Activated CD4-positive, alpha-beta T cell treated with anti-CD3 and anti-CD28 coated beads, Interleukin-2, amount 50 U/mL, for 1 hour (primary cell): Measurements from ENCODE around the gene MUSK.
"Not testable (repeated sequence)": the region's sequence is repeated elsewhere in the genome, so short reads cannot be mapped to it uniquely, and the experiment has no call there.

Experiments used
- DNase-seq: peaks from one replicate; pipeline ENCODE4 v3.0.0-alpha.2; 2020

MUSK gene

DNA sequence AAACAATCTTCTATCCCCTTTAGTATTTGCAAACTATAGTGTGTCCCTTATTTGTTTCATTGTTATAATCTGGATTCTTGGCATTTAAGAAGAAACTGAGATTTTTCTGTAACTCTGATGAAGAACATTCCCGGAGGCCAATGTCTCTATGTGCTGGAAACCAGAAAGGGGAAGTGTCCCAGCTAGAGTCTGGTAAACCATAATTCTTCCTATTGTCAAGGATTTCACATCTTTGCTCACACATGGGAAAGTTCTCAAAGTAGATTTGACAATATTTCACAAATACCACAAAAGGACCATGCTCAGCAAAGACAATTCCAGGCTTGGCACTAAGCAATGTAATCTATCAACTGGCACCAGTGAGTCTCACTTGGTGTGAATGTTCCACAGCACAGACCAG, 146.8 kb downstream of the MUSK start:
- DNase-seq = no peak

GRCh38 chr9:110820381-110820780, 151.8 kb downstream of the MUSK start:
- DNase-seq = no peak

DNA sequence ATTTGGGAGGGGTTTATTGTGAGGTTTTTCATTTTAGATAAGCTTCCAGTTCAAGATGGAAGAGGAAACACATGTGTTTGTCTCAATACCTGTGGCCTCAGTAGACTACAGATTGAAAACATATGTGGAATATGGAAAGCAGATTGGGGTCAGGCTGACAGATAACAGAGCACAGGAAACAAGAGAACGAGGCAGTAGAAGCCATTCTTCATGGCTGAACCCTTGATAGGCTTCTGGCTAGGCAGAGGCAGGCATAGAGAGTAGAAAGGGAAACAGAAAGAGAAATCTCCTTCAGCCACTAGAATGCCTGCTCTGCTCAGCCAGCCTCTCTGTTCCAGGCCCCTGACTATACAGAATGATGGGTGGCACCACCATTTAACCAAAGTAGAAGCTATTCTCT, 152.5 kb downstream of the MUSK start:
- no peak for DNase-seq

DNA sequence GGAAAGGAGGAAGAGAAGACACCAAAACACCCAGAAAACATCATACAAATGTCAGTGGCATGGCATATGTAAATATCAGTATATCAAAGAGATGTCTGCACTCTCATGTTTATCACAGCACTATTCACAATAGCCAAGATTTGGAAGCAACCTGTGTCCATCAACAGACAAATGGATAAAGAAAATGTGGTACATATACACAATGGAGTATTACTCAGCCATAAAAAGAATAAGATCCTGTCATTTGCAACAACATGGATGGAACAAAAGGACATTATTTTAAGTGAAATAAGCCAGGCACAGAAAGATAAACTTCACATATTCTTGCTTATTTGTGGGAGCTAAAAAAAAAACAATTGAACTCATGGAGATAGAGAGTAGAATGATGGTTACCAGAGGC, 156.5 kb downstream of the MUSK start:
- not testable (repeated sequence) for DNase-seq

GRCh38 chr9:110825950-110826349, 157.4 kb downstream of the MUSK start:
- no peak for DNase-seq

- not testable (repeated sequence) for DNase-seq
Measured at GRCh38 chr9:110826400-110826799, 157.8 kb downstream of the MUSK start.

GRCh38 chr9:110828264-110828663, 159.7 kb downstream of the MUSK start:
- DNase-seq = no peak

- DNase-seq = no peak
Measured at GRCh38 chr9:110830495-110830894, 161.9 kb downstream of the MUSK start.

GRCh38 chr9:110832926-110833325, 164.3 kb downstream of the MUSK start:
- DNase-seq = no peak

GRCh38 chr9:110835404-110835803, 166.8 kb downstream of the MUSK start:
- no peak for DNase-seq

DNA sequence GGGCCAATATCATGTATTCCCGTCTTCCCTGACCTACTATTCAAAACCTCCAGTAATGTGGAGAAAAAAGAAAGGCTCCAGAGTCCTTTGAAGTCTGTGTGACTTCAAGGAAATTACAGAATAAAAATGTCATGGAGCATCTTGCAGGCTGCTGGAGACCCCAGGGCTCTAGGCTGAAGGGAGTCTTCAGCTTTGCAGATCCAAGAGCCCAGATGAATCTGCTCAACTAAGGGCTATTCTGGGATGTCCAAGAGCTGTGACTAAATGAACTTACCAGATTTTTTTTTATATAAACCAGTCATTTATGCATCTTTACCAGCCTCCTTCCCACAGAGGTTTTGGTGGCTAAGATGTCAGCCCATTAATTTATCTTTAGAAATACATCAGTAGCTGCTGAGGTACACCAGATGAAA, 167.3 kb downstream of the MUSK start:
- DNase-seq = no peak

GRCh38 chr9:110837401-110838005, 168.9 kb downstream of the MUSK start:
- no peak for DNase-seq

DNA sequence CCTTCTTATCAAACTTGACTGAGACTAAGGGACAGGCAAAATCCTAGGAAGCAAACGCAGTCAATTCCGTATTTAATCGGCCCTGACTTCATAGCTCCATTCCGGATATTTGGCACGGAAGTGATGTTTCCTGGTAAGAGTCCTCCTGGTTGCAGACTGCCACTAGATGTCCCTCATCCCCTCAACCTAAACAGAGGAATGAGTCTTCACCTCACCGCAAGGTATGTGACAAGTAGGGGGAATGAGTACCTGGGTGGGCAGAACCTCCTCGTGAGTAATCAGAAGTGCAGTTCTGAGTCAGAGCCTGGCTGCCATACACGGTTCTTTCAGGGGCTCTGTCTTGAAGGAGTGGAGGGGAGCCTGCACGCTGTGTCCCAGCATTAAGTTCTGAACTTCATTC, 173.6 kb downstream of the MUSK start:
- no peak for DNase-seq

DNA sequence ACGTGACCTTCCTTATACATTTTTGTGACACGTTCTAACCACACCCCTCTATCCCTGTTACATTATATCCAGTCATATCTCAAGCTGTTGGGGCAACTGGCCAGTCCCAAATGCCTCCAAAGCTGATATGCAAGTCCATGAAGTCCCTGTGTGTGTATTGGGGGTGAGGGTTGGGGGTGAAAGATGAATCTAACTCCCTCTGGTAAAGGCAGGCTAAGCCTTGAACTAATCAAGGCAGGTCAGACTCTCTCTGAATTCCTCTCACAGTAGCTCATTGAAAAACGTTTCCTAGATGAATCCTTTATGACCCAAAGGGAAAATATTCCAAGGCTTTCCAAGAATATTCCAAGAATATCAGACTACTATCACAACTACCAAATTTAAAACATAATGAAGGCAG, 174.4 kb downstream of the MUSK start:
- DNase-seq = no peak

- no peak for DNase-seq
Measured at GRCh38 chr9:110844121-110844520, 175.5 kb downstream of the MUSK start.

- DNase-seq = no peak
Measured at GRCh38 chr9:110846215-110846614, 177.6 kb downstream of the MUSK start.

- DNase-seq = no peak
Measured at GRCh38 chr9:110847671-110848070, 179.1 kb downstream of the MUSK start.

- no peak for DNase-seq
Measured at GRCh38 chr9:110850401-110851135, 182.0 kb downstream of the MUSK start.
